HG03064 (cell line): ENCODE results near the gene MYL4.
"Not testable (repeated sequence)": the region's sequence is repeated elsewhere in the genome, so short reads cannot be mapped to it uniquely, and the experiment has no call there.

ENCODE experiments used
- ATAC-seq: cut with Tn5 transposase; IDR thresholded peaks from one replicate; pipeline ENCODE4 v1.9.1; 2021; ENCODE audit warnings: low read depth; ENCODE audit not compliant: unreplicated experiment

The MYL4 gene

GRCh38 chr17:47190770-47191169 is 18.4 kb upstream of the MYL4 start:
- ATAC-seq, result no peak

GRCh38 chr17:47192554-47192953 is 16.6 kb upstream of the MYL4 start:
- ATAC-seq, result no peak

DNA sequence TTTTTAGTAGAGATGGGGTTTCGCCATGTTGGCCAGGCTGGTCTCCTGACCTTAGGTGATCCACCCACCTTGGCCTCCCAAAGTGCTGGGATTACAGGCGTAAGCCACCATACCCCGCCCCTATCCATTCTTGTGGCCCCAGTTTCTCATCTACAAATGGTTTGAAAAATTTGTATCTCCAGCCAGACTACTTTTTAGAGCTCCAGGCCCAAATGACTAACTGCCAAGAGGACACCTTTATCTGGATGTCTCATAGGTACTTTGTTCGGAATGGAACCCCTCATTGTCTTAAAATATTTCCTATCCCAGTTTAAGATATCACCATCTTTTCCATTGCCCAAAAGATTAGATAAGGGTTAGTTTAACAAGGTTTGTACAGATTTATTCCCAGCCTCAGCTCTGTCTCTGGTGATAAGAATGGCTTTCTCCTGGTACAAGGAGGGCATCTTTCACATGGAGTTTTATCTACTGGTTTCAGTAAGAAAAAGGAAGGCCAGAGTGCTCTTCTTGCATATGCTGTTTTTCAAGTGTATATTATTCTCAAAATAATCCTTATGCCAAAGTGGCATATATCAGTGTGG is 15.1 kb upstream of the MYL4 start:
- no peak for ATAC-seq

DNA sequence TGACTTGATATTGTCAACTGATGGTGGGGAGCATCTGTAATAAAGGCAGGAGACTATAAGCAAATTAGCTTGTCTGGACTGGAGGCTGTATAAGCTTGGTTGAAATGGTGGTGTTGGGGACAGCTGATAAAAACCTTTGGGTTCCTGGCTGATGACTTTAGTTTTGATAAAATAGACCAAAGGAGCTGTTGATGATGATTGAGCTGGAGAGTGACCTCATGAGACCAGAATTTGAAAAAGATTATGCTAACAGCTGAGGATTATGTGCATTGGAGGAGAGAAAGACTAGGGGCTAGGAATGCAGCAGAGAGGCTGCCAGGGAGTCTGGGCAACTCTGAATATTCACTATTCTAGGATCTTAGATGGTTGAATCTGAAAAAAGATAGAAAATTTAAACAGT is 11.3 kb upstream of the MYL4 start:
- no peak for ATAC-seq

- ATAC-seq, result no peak
Measured at GRCh38 chr17:47199627-47200324, 9.4 kb upstream of the MYL4 start.

DNA sequence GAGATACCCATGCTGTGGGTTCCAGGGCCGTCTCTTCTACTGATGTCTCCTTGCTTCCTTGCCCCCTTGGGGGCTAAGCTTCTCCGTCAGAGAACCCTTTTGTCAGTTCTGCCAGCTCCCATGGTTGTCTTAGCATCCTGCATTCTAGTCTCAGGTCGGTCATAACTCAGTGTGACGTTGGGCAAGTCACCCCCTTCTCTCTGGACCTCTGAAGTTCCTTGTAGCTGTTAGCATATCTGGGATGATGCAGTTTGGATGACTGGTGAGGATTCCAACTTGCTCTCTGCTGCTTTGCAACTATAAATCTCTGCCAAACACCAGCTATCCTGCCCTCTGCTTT is 8.9 kb upstream of the MYL4 start:
- no peak for ATAC-seq

DNA sequence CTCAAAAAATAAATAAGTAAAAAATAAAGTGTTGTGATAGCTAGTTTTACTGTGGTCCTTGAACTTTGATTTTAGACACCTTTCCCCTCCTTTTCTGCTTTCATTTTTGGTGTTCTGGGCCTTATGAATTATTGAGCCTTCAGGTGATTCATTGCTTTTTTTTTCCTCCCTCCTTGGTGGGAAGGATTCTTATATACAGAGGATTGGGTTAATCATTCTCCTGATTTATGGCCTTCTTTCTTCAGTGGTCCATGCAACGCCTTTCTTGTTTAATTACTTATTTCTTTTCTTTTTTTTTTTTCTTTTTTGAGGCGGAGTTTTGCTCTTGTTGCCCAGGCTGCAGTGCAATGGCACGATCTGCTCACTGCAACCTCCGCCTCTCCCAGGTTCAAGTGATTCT is 8.0 kb upstream of the MYL4 start:
- ATAC-seq, result no peak

GRCh38 chr17:47203984-47204721 is 5.0 kb upstream of the MYL4 start:
- ATAC-seq, result peak; percentile 13

DNA sequence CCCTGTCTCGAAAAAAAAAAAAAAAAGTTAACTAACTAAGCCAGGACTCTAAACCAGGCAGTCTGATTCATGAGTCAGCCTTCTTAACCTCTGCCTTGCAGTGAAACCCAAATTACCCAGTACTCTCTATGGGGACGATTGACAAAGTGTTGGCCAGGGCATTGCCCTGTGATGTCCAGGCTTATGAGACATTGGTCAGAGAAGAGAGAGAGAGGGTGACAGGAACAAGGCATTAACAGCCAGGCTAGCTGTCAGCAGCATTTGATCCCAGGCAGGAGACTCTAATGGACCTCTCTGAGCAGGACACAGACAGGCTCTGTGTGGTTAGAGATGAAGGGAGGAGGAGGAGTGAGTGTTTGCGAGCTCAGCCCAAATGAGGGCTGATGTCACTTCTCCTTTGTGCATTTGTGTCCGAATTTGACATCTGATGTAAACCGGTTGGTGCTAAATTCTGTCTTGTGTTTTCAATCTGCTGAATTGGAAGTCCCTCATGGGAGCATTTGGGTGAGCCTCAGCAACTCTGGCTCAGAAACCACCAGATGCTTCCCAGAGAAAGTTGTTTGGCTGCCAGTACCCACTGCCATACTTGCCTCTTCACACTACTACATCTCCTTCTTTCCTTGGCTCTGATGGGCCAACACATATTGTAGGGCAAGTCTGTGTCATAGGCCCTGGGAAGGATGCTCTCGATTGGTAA is 4.3 kb upstream of the MYL4 start:
- ATAC-seq, result peak; percentile 36

- peak; percentile 44 for ATAC-seq
Measured at GRCh38 chr17:47205419-47205963, 3.7 kb upstream of the MYL4 start.

DNA sequence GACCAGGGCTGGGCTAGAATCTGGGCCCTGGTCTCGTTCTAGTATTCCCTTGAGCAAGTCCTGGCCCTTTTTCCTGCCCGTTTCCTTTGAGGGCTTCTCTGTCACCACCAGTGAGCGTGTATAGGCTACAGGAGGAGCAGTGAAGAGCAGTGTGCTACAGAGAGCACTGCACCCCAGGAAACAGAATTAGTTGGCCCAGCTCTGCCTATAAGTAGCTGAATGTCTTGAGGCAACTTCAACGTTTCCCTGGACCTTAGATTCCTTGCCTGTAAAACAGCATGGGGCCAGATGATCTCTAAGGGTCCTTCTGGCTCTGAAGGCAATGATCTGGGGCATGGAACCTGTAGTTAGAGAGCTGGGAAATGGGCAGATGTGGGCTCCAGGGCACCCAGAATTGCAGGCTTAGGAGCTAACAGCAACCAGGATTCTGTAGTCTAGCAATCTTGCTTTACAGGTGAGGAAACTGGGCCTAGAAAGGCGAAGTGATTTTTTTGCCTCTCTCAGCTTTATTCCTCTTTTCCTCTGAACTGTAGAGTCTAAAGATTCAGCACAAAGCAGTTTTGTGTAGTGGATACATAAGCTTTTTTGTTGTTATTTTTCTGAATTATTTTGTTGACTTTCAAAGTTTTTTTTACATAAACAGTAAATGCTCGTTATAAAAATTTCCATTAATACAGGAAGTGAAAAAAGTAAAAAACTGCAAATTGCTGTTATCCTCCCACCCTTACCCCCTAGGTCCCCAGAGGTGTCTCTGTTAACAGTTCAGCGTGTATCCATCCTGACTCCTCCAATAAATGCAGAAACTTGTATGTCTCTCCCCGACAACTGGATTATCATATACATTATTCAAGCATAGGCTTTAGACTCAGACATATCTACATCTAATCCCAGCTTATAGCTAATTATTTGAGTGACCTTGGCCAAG is 1.7 kb upstream of the MYL4 start:
- no peak for ATAC-seq

GRCh38 chr17:47209499-47209898 is 351 bp downstream of the MYL4 start:
- no peak for ATAC-seq

GRCh38 chr17:47210105-47210504 is 957 bp downstream of the MYL4 start:
- ATAC-seq, result no peak

DNA sequence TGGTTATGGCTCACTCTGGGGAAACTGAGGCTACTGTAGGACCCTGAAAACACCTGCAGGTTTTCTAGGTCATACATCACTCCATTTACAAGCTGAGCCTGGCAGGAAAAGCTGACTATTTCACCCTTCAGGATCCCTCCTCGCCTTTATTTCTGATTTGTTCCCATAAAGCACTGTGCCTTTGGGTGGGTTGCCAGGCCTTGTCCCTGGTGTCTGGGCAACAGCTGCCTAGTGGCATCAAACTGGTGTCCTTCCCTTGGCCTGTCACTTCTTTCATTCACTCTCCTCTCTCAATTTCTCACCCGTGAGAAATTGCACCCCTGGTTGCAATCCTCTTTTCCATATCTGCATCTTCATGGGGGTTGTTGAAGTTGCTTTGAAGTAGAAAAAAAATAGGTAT is 1.6 kb downstream of the MYL4 start:
- no peak for ATAC-seq

GRCh38 chr17:47212458-47212857 is 3.3 kb downstream of the MYL4 start:
- ATAC-seq, result no peak

GRCh38 chr17:47213540-47213939 is 4.4 kb downstream of the MYL4 start:
- ATAC-seq, result no peak

GRCh38 chr17:47214931-47215330 is 5.8 kb downstream of the MYL4 start:
- ATAC-seq, result no peak

GRCh38 chr17:47216821-47217220 is 7.7 kb downstream of the MYL4 start:
- ATAC-seq, result not testable (repeated sequence)

DNA sequence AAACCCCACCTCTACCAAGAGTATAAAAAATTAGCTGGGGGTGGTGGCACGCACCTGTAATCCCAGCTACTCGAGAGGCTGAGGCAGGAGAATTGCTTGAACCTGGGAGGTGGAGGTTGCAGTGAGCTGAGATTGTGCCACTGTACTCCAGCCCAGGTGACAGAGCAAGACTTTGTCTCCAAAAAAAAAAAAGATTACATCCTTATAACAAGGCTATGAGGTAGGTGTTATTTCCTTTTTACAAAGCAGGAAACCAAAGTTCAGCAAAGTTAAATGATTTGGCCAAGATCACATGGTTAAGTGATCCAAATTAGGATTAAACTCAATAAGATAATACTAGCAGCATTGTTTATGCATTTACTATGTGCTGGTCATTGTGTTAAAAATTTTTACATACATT is 8.1 kb downstream of the MYL4 start:
- ATAC-seq, result not testable (repeated sequence)

DNA sequence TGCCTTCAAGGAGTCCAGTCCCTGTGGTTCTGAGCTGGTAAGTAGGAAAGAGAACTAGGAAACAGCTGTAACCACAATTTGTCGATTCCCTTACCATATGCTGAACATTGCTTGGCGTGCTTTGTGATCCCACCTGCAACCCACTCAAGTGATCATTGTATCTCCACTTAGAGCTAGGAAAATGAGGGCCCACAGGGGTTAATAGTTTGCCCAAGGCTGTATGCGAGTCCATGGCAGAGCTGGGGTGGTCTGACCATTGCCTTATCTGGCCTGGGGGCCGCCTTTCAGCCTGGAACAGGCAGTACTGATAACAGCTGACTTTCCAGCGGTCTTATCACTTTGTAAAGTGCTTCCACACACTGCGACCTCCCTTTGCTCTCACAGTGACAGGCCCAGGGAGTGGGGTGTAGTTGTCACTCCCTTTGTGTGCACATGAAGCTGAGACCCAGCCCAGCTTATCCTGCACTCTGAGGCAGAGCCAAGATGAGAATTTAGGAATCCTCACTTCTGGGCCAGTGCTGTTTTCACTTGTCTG is 9.8 kb downstream of the MYL4 start:
- no peak for ATAC-seq
